DOHH2 (cell line): ENCODE data around the gene KRT77.

Experiments used
- EZH2phosphoT487 ChIP-seq: fragments of 200-600 bp; sonication (generic); IDR thresholded peaks from 2 replicates; pipeline ENCODE4 v1.6.1; 2017; ENCODE audit warnings: borderline replicate concordance, mild to moderate bottlenecking, antibody characterized with exemption, low read length, moderate library complexity, mixed read lengths
- TF ChIP-seq, protein P1 (sequence below): fragments of 200-600 bp; sonication (generic); IDR thresholded peaks from one replicate; pipeline ENCODE4 v1.5.1; 2014; ENCODE audit warnings: antibody characterized with exemption, mild to moderate bottlenecking, low read depth, low read length; ENCODE audit not compliant: poor library complexity, severe bottlenecking

DNA sequence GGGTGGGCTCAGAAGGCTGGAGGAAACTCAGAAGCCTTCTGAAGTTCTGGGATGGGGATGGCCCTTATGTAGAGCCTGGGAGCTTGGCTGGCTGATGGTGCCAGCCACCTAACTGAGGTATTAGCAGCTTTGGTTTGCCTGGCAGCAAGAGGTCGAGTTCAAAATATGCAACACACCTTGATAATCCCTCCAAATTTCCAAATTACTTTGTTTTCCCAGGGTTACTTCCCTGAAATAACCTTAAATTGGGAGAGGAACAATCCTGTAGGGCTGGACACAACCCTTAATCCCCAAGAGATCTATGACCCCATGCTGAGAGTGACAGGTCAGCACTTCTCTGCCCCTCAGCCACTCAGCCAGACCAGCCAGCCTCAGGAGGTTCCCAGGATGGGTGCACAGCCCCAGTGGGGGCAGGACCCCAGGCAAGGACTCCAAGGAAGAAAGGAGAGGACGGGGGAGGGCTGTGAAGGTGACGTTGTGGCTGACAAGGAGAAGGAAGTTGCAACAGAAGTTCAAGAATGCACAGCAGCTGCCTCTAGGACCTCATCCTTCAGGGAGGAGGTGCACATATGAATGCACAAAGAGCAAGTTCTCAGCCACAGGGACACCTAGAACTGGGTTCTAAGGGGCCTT lies 18.6 kb upstream of the KRT77 start:
- TF ChIP-seq, protein P1, sequence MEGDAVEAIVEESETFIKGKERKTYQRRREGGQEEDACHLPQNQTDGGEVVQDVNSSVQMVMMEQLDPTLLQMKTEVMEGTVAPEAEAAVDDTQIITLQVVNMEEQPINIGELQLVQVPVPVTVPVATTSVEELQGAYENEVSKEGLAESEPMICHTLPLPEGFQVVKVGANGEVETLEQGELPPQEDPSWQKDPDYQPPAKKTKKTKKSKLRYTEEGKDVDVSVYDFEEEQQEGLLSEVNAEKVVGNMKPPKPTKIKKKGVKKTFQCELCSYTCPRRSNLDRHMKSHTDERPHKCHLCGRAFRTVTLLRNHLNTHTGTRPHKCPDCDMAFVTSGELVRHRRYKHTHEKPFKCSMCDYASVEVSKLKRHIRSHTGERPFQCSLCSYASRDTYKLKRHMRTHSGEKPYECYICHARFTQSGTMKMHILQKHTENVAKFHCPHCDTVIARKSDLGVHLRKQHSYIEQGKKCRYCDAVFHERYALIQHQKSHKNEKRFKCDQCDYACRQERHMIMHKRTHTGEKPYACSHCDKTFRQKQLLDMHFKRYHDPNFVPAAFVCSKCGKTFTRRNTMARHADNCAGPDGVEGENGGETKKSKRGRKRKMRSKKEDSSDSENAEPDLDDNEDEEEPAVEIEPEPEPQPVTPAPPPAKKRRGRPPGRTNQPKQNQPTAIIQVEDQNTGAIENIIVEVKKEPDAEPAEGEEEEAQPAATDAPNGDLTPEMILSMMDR, result no peak
- TF ChIP-seq EZH2phosphoT487, result no peak
